ENCODE measurements around the gene PUSL1. TPM values are rescaled to one million over a fixed set of nuclear protein-coding genes. Genes with fewer than 3 reads are reported as not detected.

Gene PUSL1
- total RNA-seq, 1 experiment from 2014 or later: 31.3 TPM

DNA sequence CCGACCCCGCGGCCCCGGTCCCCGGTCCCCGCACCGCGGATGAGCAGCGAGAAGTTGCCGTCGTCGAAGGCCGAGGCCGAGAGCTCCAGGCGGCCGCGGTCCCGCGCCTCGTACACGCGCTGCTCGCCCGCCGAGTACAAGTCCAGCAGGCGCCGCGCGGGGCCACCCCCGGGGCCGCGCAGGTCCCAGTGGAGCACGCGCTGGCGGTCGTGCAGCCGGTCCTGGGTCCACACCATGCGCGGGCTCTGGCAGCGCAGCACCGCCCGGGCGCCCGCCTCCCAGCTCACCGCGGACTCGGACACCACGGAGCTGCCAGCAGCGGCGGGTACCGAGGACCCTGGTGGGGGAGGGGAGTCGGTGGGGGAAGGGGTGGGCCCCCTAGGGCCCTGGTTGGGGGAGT, 47.0 kb downstream of the PUSL1 start:
- intact Hi-C loops (cut with micrococcal nuclease; ENCODE audit: unreplicated experiment): no loop called here
- no TSS peak for BruUV-seq (replicated peaks)
- no peak overlapping the region for H3K4me3 ChIP-seq (ENCODE audit: low read depth, low read length, poor library complexity, severe bottlenecking)
- ChIA-PET POLR2A (ENCODE audit: low non-redundant PET) (interaction anchor here (0.6 kb wide), 1 partner anchor 12 kb away, joined by 5 read pairs; no protein-coding TSS in a partner anchor), CTCF (no interaction called here)
- H3K9me3 ChIP-seq (ENCODE audit: low read depth, low read length, poor library complexity, severe bottlenecking): no peaks in the 10 kb centered on the region
- TF ChIP-seq EZH2 (IDR thresholded peaks at IDR 0.05; ENCODE audit: borderline replicate concordance, low read depth, low read length, poor library complexity, severe bottlenecking): no peak
- H3K27me3 ChIP-seq (replicated peaks; ENCODE audit: insufficient read depth, low read depth, low read length, poor library complexity): peaks cover 5% of the 10 kb centered on the region
- no peak overlapping the region for H3K27ac ChIP-seq (ENCODE audit: low read depth, low read length, poor library complexity, severe bottlenecking)
- no peak for DNase-seq (ENCODE audit: low spot score)
- H3K36me3 ChIP-seq (ENCODE audit: insufficient read depth, low read length, poor library complexity, severe bottlenecking): no peaks in the 10 kb centered on the region
- H3K4me1 ChIP-seq (ENCODE audit: insufficient read depth, low read length, poor library complexity, severe bottlenecking): no peaks in the 10 kb centered on the region

DNA sequence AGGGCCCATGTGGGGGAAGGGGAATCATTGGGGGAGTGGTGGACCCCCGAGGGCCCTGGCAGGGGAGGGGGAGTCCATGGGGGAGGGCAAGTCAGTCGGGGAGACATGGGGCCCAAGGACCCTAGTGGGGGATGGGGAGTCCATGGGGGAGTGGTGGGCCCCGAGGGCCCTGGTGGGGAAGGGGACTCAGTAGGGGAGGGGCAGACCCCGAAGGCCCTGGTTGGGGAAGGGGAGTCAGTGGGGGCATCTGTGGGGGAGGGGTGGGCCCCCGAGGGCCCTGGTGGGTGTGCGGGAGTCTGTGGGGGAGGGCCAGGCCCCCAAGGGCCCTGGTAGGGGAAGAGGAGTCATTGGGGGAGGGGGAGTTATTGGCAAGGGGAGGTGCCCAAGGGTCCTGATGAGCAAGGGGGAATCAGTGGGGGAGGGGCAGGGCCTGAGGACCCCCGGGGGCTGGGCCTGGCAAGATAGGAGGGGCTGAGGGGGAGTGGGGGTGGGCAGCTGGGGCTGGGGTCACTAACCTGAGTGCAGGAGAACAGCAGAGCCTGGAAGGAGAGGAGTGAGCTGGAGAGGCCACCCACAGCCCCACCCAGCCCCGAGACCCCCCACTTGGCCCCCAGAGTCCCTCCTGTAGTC, 47.9 kb downstream of the PUSL1 start:
- H3K27ac ChIP-seq (ENCODE audit: low read depth, low read length, poor library complexity, severe bottlenecking): no peak overlapping the region
- CTCF ChIA-PET: no interaction called here
- POLR2A ChIA-PET (ENCODE audit: low non-redundant PET): no interaction called here
- H3K4me1 ChIP-seq (ENCODE audit: insufficient read depth, low read length, poor library complexity, severe bottlenecking): no peaks in the 10 kb centered on the region
- H3K9me3 ChIP-seq (ENCODE audit: low read depth, low read length, poor library complexity, severe bottlenecking): no peaks in the 10 kb centered on the region
- TF ChIP-seq, protein P1, sequence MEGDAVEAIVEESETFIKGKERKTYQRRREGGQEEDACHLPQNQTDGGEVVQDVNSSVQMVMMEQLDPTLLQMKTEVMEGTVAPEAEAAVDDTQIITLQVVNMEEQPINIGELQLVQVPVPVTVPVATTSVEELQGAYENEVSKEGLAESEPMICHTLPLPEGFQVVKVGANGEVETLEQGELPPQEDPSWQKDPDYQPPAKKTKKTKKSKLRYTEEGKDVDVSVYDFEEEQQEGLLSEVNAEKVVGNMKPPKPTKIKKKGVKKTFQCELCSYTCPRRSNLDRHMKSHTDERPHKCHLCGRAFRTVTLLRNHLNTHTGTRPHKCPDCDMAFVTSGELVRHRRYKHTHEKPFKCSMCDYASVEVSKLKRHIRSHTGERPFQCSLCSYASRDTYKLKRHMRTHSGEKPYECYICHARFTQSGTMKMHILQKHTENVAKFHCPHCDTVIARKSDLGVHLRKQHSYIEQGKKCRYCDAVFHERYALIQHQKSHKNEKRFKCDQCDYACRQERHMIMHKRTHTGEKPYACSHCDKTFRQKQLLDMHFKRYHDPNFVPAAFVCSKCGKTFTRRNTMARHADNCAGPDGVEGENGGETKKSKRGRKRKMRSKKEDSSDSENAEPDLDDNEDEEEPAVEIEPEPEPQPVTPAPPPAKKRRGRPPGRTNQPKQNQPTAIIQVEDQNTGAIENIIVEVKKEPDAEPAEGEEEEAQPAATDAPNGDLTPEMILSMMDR (conservative IDR thresholded peaks at IDR 0.05; ENCODE audit: low read depth, low read length): no peak
- TF ChIP-seq EZH2 (IDR thresholded peaks at IDR 0.05; ENCODE audit: borderline replicate concordance, low read depth, low read length, poor library complexity, severe bottlenecking): no peak
- intact Hi-C loops (cut with micrococcal nuclease; ENCODE audit: unreplicated experiment): no loop called here
- no peaks in the 10 kb centered on the region for H3K36me3 ChIP-seq (ENCODE audit: insufficient read depth, low read length, poor library complexity, severe bottlenecking)
- no TSS peak for BruUV-seq (replicated peaks)
- no peak for DNase-seq (ENCODE audit: low spot score)
- H3K27me3 ChIP-seq (replicated peaks; ENCODE audit: insufficient read depth, low read depth, low read length, poor library complexity): peaks cover 5% of the 10 kb centered on the region
- H3K4me3 ChIP-seq (ENCODE audit: low read depth, low read length, poor library complexity, severe bottlenecking): no peak overlapping the region

DNA sequence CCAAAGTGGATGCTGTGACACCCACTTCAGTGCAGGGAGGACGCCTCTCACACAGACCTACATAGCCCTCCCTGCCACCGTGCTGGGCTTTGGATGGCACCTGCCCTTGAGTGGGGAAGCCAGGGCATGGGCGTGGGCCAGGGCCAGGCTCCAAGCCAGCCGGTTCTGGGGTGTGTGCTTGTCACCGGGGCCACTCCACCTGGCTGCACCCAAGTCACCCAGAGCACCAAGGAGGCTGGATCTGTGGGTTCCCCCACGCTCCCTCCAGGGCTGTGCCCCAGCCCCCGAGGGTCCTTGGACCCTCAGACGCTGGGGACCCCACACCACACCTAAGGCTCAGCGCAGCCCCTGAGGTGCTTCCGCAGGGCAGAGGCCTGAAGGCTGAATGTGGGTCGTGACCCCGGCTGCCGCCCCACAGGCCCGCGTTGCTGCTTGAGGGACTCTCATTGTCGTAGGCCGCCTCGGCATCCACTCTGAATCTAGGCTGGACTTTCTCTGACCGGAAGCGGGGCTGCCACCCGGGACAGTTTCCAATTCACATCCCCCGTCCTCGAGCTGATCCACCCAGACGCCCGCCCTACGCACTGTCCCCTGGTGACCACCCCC, 48.5 kb downstream of the PUSL1 start:
- POLR2A ChIA-PET (ENCODE audit: low non-redundant PET): no interaction called here

More for the DNA sequence above, 48.5 kb downstream of the PUSL1 start:
- CTCF ChIA-PET: no interaction called here
- TF ChIP-seq EZH2 (IDR thresholded peaks at IDR 0.05; ENCODE audit: borderline replicate concordance, low read depth, low read length, poor library complexity, severe bottlenecking): no peak
- TF ChIP-seq, protein P1 (conservative IDR thresholded peaks at IDR 0.05; ENCODE audit: low read depth, low read length): no peak
- no TSS peak for BruUV-seq (replicated peaks)
- intact Hi-C loops (cut with micrococcal nuclease; ENCODE audit: unreplicated experiment): no loop called here
- no peak for DNase-seq (ENCODE audit: low spot score)
- Histone ChIP-seq H3K27me3 (replicated peaks; ENCODE audit: insufficient read depth, low read depth, low read length, poor library complexity) (peaks cover 5% of the 10 kb centered on the region), H3K9me3 (ENCODE audit: low read depth, low read length, poor library complexity, severe bottlenecking) (no peaks in the 10 kb centered on the region), H3K27ac (ENCODE audit: low read depth, low read length, poor library complexity, severe bottlenecking) (no peak overlapping the region), H3K4me3 (ENCODE audit: low read depth, low read length, poor library complexity, severe bottlenecking) (no peak overlapping the region), H3K4me1 (ENCODE audit: insufficient read depth, low read length, poor library complexity, severe bottlenecking) (no peaks in the 10 kb centered on the region), H3K36me3 (ENCODE audit: insufficient read depth, low read length, poor library complexity, severe bottlenecking) (no peaks in the 10 kb centered on the region)
